ENCODE data around the gene SNRNP70.

The SNRNP70 gene

GRCh38 chr19:49116544-49116943, 31.3 kb downstream of the SNRNP70 start:
- no peak overlapping the region for H3K4me2 ChIP-seq (ENCODE audit: low read length)
- no peak overlapping the region for H2AFZ ChIP-seq (ENCODE audit: low read depth, low read length)
- no peak overlapping the region for H3K27ac ChIP-seq (ENCODE audit: low read length)
- H3K9ac ChIP-seq (ENCODE audit: low read length) = no peak overlapping the region
- peaks cover 22% of the 10 kb centered on the region for H3K4me1 ChIP-seq (ENCODE audit: low read length)
- peaks cover 6% of the 10 kb centered on the region for H3K79me2 ChIP-seq (ENCODE audit: low read length)
- H3K9me3 ChIP-seq (ENCODE audit: insufficient read depth, low read length) = no peaks in the 10 kb centered on the region
- no peak overlapping the region for H3K4me3 ChIP-seq (ENCODE audit: low read length)
- TF ChIP-seq CTCF (IDR thresholded peaks at IDR 0.05; ENCODE audit: low read depth, low read length) (no peak), EZH2phosphoT487 (IDR thresholded peaks at IDR 0.05; ENCODE audit: low read depth) (no peak)
- H3K36me3 ChIP-seq (replicated peaks; ENCODE audit: low read depth, low read length) = no peaks in the 10 kb centered on the region
- no peaks in the 10 kb centered on the region for H3K27me3 ChIP-seq (ENCODE audit: low read depth, low read length)
- no peaks in the 10 kb centered on the region for H4K20me1 ChIP-seq (ENCODE audit: insufficient read depth, low read length)

- H2AFZ ChIP-seq (ENCODE audit: low read depth, low read length) = peak overlapping the region; percentile 42; the same call in 1 of the 2 replicates
- H3K9ac ChIP-seq (ENCODE audit: low read length) = peak overlapping the region; percentile 90
- H3K9me3 ChIP-seq (ENCODE audit: insufficient read depth, low read length) = no peaks in the 10 kb centered on the region
Measured at GRCh38 chr19:49117677-49118564, 32.7 kb downstream of the SNRNP70 start.

GRCh38 chr19:49118565-49119410, 33.5 kb downstream of the SNRNP70 start, which contains the start of gene C19orf73:
Gene C19orf73 (minus strand): TSS chr19:49119143. CDS start chr19:49119022, 121 bp downstream.
- Histone ChIP-seq H4K20me1 (ENCODE audit: insufficient read depth, low read length) (no peaks in the 10 kb centered on the region), H3K9me3 (ENCODE audit: insufficient read depth, low read length) (no peaks in the 10 kb centered on the region), H2AFZ (ENCODE audit: low read depth, low read length) (peak within 1 kb of the TSS; percentile 67; the same call in 1 of the 2 replicates), H3K9ac (ENCODE audit: low read length) (peak within 1 kb of the TSS; percentile 90), H3K4me3 (ENCODE audit: low read length) (peak within 1 kb of the TSS; percentile 92), H3K4me1 (ENCODE audit: low read length) (peaks cover 20% of the 10 kb centered on the region), H3K79me2 (ENCODE audit: low read length) (peaks cover 6% of the 10 kb centered on the region), H3K4me2 (ENCODE audit: low read length) (peak within 1 kb of the TSS; percentile 99), H3K27ac (ENCODE audit: low read length) (peak within 1 kb of the TSS; percentile 72), H3K36me3 (replicated peaks; ENCODE audit: low read depth, low read length) (no peaks in the 10 kb centered on the region), H3K27me3 (ENCODE audit: low read depth, low read length) (no peaks in the 10 kb centered on the region)
- TF ChIP-seq EZH2phosphoT487 (IDR thresholded peaks at IDR 0.05; ENCODE audit: low read depth) (no peak), CTCF (IDR thresholded peaks at IDR 0.05; ENCODE audit: low read depth, low read length) (no peak)

More at GRCh38 chr19:49117677-49118564, 32.7 kb downstream of the SNRNP70 start:
- H3K4me3 ChIP-seq (ENCODE audit: low read length) = peak overlapping the region; percentile 92
- peak overlapping the region; percentile 99 for H3K4me2 ChIP-seq (ENCODE audit: low read length)
- no peaks in the 10 kb centered on the region for H3K36me3 ChIP-seq (replicated peaks; ENCODE audit: low read depth, low read length)
- peaks cover 6% of the 10 kb centered on the region for H3K79me2 ChIP-seq (ENCODE audit: low read length)
- H3K27ac ChIP-seq (ENCODE audit: low read length) = peak overlapping the region; percentile 72
- H3K27me3 ChIP-seq (ENCODE audit: low read depth, low read length) = no peaks in the 10 kb centered on the region
- H3K4me1 ChIP-seq (ENCODE audit: low read length) = peaks cover 22% of the 10 kb centered on the region
- TF ChIP-seq EZH2phosphoT487 (IDR thresholded peaks at IDR 0.05; ENCODE audit: low read depth) = no peak
- no peak for TF ChIP-seq CTCF (IDR thresholded peaks at IDR 0.05; ENCODE audit: low read depth, low read length)
- H4K20me1 ChIP-seq (ENCODE audit: insufficient read depth, low read length) = no peaks in the 10 kb centered on the region
